ENCODE data around the gene ASCL4.

Gene ASCL4

DNA sequence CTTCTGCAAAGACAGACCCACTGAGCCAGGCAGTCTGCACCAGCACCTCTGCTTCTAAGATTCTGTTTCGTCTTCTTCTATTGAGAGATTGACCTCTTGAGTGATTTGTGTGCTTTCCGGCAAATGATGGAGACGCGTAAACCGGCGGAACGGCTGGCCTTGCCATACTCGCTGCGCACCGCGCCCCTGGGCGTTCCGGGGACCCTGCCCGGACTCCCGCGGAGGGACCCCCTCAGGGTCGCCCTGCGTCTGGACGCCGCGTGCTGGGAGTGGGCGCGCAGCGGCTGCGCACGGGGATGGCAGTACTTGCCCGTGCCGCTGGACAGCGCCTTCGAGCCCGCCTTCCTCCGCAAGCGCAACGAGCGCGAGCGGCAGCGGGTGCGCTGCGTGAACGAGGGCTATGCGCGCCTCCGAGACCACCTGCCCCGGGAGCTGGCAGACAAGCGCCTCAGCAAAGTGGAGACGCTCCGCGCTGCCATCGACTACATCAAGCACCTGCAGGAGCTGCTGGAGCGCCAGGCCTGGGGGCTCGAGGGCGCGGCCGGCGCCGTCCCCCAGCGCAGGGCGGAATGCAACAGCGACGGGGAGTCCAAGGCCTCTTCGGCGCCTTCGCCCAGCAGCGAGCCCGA lies 703 bp downstream of the ASCL4 start:
- in situ Hi-C loops (cut with HindIII; ENCODE audit: low pct_ligation_motif_present, low pct_unique_long_range_greater_than_20kb, low sequenced_read_pairs) = no loop called here
- no peak for DNase-seq

DNA sequence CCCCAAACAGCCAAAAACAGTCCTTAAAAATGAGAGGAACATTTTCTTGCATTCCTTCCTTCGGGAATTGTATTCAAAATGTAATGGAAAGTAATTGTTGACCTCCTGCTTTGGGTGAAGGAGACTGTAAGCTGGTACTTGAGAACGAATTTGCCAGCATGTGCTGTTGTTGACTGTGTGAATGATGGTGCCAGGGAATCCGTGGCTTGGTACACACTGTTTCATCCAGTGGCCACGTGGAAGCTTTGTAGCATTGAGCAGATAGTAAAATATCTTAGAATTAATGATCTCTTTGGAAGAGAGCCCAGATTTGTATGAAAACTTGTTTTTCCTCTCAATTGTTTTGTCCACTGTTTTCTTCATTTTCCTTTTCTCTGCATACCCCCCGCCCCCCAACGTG lies 1.7 kb downstream of the ASCL4 start:
- in situ Hi-C loops (cut with HindIII; ENCODE audit: low pct_ligation_motif_present, low pct_unique_long_range_greater_than_20kb, low sequenced_read_pairs) = no loop called here
- no peak for DNase-seq

GRCh38 chr12:107778383-107779025 lies 4.0 kb downstream of the ASCL4 start:
- DNase-seq = no peak
- in situ Hi-C loops (cut with HindIII; ENCODE audit: low pct_ligation_motif_present, low pct_unique_long_range_greater_than_20kb, low sequenced_read_pairs) = no loop called here

GRCh38 chr12:107779077-107779831 lies 4.8 kb downstream of the ASCL4 start:
- no peak for DNase-seq
- in situ Hi-C loops (cut with HindIII; ENCODE audit: low pct_ligation_motif_present, low pct_unique_long_range_greater_than_20kb, low sequenced_read_pairs) = no loop called here

GRCh38 chr12:107780298-107780697 lies 5.8 kb downstream of the ASCL4 start:
- DNase-seq = no peak
- in situ Hi-C loops (cut with HindIII; ENCODE audit: low pct_ligation_motif_present, low pct_unique_long_range_greater_than_20kb, low sequenced_read_pairs) = no loop called here

DNA sequence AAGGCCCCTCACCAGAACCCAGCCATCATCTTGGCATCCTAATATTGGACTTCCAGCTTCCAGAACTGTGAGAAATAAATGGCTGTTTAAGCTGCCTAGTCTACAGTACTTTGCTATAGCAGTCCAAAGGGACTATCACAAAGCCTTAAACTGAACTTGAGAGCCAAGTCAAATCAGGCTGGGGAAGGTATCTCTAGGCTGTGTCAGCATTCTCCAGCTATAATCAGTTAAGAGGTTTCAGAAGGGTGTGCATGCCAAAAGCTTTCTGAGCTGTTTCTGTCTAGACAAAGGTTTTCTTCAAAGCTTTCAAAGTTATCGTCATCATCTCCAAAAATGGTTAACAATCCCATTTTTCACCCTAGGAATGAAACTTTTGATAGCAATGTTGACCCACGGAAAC lies 7.6 kb downstream of the ASCL4 start:
- in situ Hi-C loops (cut with HindIII; ENCODE audit: low pct_ligation_motif_present, low pct_unique_long_range_greater_than_20kb, low sequenced_read_pairs) = no loop called here
- DNase-seq = no peak

- DNase-seq = no peak
- in situ Hi-C loops (cut with HindIII; ENCODE audit: low pct_ligation_motif_present, low pct_unique_long_range_greater_than_20kb, low sequenced_read_pairs) = no loop called here
Measured at GRCh38 chr12:107783406-107784376, 9.2 kb downstream of the ASCL4 start.

DNA sequence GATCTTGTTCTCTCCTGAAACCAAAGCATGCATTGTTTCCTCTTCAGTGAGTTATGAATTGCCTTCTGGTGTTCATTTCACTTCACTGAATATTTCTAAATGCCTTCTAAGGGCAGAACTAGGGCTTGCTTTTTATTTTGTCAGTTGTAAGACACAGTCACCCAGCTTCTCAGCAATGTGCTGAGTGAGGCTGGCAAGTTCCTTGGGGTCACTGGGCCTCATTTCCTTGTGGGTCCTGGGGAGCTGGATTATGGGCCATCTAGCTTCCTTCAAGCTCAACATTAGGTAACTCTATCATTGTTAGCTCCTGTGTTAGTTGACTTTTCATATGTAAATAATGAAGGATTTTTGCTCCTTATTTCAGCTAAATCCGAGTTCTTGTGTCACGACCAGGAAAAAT lies 13.8 kb downstream of the ASCL4 start:
- no peak for DNase-seq
- in situ Hi-C loops (cut with HindIII; ENCODE audit: low pct_ligation_motif_present, low pct_unique_long_range_greater_than_20kb, low sequenced_read_pairs) = no loop called here

DNA sequence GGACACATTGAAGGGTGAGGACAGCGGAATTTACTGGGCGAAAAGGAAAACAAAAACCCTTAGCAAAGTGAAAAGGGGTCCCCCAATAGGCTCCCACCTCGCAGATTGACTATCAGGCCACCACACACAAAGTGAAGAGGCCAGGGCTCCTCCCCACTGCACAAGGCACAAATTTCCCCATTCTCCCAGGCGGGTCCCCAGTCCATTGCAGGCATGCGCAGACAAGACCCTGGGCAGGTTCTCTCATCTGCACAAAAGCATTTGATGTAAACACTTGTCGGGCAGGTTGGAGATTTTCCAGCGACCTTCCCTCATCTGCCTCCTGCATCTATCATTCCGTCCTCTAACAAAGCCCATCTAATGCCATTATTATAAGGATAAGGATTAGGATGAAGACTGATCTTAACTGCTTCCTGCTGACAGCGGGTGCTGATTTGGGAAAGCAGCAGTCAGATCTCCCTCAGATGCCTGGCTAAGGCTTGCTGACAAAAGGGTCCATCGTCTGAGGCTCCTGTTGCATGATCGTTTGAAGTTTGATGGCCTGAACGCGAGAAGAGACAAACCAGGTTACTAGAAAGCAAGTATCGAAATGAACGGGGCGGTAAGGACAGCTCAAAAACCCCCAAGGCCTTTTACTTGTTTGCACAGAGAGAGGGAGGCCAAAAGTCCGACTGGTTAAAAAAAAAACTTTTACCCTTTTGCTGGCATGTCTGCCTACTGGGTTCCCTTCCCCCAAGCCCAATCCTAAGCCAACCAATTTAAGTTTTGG lies 14.4 kb downstream of the ASCL4 start:
- in situ Hi-C loops (cut with HindIII; ENCODE audit: low pct_ligation_motif_present, low pct_unique_long_range_greater_than_20kb, low sequenced_read_pairs) = no loop called here
- DNase-seq = no peak

- in situ Hi-C loops (cut with HindIII; ENCODE audit: low pct_ligation_motif_present, low pct_unique_long_range_greater_than_20kb, low sequenced_read_pairs) = no loop called here
- no peak for DNase-seq
Measured at GRCh38 chr12:107791465-107792089, 17.1 kb downstream of the ASCL4 start.

- DNase-seq = no peak
- in situ Hi-C loops (cut with HindIII; ENCODE audit: low pct_ligation_motif_present, low pct_unique_long_range_greater_than_20kb, low sequenced_read_pairs) = no loop called here
Measured at GRCh38 chr12:107794451-107794850, 19.9 kb downstream of the ASCL4 start.

- in situ Hi-C loops (cut with HindIII; ENCODE audit: low pct_ligation_motif_present, low pct_unique_long_range_greater_than_20kb, low sequenced_read_pairs) = no loop called here
- no peak for DNase-seq
Measured at GRCh38 chr12:107798580-107798979, 24.1 kb downstream of the ASCL4 start.

DNA sequence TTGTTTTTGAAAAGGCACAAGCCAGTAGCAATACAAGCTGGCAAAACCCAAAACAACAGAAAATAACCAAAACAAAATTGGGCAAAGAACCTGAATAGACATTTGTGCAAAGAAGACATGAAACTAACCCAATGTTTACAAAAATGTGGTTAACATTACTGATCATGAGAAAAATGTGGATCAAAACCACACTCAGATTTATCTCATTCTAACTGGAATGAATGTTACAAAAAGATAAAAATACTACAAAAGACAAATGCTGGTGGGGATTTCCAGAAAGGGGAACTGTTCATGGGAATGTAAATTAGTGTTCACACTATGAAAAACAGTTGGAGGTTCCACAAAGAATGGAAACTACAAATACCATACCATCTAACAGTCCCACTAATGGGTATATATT lies 26.6 kb downstream of the ASCL4 start:
- DNase-seq = no peak
- in situ Hi-C loops (cut with HindIII; ENCODE audit: low pct_ligation_motif_present, low pct_unique_long_range_greater_than_20kb, low sequenced_read_pairs) = no loop called here

GRCh38 chr12:107803092-107803491 lies 28.6 kb downstream of the ASCL4 start:
- in situ Hi-C loops (cut with HindIII; ENCODE audit: low pct_ligation_motif_present, low pct_unique_long_range_greater_than_20kb, low sequenced_read_pairs) = no loop called here
- DNase-seq = no peak

- no peak for DNase-seq
- in situ Hi-C loops (cut with HindIII; ENCODE audit: low pct_ligation_motif_present, low pct_unique_long_range_greater_than_20kb, low sequenced_read_pairs) = no loop called here
Measured at GRCh38 chr12:107805488-107806180, 31.1 kb downstream of the ASCL4 start.

DNA sequence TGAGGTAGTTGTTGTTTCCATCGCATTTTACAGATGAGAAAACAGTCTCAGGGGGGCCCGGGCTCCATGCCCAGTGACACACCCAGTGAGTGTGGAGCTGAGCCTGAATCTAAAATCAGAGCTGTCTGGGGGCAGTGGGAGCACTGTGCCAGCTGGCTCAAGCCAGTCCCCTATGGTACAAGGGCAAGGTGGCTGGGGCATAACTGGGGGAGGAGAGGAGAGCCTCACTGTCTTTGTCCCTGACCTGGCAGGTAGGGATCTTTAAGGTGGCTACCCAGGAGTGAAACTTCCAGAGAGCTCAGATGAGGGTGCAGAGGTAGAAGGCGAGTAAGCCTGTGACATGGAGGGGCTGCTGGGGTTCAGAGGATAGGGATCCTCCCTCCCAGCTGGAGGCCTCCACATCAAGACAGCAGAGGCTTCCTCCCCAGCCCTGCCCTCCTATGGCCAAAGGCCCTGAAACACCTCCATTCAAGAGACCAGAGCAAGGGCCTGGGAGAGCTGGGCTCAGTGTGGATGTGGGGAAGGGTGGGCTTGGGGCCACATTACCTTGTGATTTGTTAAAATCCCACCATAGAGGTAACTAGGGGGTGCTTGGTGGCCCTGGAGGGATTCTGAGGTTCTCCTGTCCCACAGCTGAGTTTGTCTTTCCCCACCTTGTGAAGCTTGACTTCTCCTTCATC lies 33.1 kb downstream of the ASCL4 start:
- in situ Hi-C loops (cut with HindIII; ENCODE audit: low pct_ligation_motif_present, low pct_unique_long_range_greater_than_20kb, low sequenced_read_pairs) = no loop called here
- no peak for DNase-seq

DNA sequence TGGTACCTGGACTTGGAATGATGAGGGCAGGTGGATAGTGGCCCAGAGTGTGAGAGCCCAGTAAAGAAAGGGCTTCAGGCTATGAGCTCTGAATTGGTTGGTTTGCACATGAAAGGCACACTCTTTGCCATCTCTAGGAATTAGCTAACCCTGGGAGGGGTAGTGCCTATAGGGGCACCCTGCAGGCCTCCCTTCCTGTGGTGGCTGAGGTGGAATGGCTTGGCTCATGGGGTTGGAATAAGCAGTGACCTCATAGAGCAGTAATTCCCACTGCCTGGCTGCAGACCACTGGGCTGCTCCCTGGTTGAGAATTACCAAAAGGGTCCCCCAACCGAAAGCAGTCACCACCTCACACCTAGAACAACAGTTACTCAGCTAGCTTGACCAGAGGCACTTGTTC lies 42.7 kb downstream of the ASCL4 start:
- in situ Hi-C loops (cut with HindIII; ENCODE audit: low pct_ligation_motif_present, low pct_unique_long_range_greater_than_20kb, low sequenced_read_pairs) = no loop called here
- DNase-seq = no peak

Measured in ACHN (cell line).